PC-3 (cell line): ENCODE measurements around the gene SUPT6H. TPM values are rescaled to one million over a fixed set of nuclear protein-coding genes. Genes with fewer than 3 reads are reported as not detected.

Source experiments
- ATAC-seq: fragments of 200-7000 bp; cut with Tn5 transposase; 2 replicates; pipeline ENCODE4 v1.9.1; 2020; ENCODE audit warnings: mild to moderate bottlenecking, moderate library complexity
- BruUV-seq: library from RNA; stranded (reverse); fragments of 400-500 nt; replicated peaks from 2 replicates; lab custom pipeline; 2021; lab: Mats Ljungman, UMichigan
- CTCF ChIA-PET: fragments of 300-600 bp; sonication (Branson Sonifier 250); formaldehyde crosslinking; loops from one replicate; lab custom pipeline; 2022; ENCODE audit warnings: antibody characterized with exemption; lab: Charles Lee
- POLR2A ChIA-PET: fragments of 300-600 bp; sonication (Branson Sonifier 250); formaldehyde crosslinking; loops from one replicate; lab custom pipeline; 2022; ENCODE audit warnings: antibody characterized with exemption; ENCODE audit not compliant: unreplicated experiment; lab: Charles Lee
- DNase-seq: peaks from one replicate; pipeline ENCODE4 v3.0.0-alpha.2; 2015
- H2AFZ ChIP-seq: fragments of 300-600 bp; sonication (generic); 2 replicates; pipeline ENCODE4 v1.6.0; 2016; ENCODE audit warnings: antibody characterized with exemption, low read length
- H3F3A ChIP-seq: fragments of 300-600 bp; sonication (generic); one replicate; pipeline ENCODE4 v1.6.0; 2017; ENCODE audit warnings: antibody characterized with exemption, low read length, control low read depth, mild to moderate bottlenecking; ENCODE audit not compliant: unreplicated experiment
- H3K27ac ChIP-seq: fragments of 300-600 bp; sonication (generic); 2 replicates; pipeline ENCODE4 v1.5.1; 2016; ENCODE audit warnings: mild to moderate bottlenecking, low read length
- H3K27me3 ChIP-seq: fragments of 300-600 bp; sonication (generic); 2 replicates; pipeline ENCODE4 v1.6.1; 2016; ENCODE audit warnings: low read length, mixed read lengths
- H3K36me3 ChIP-seq: fragments of 300-600 bp; sonication (generic); 2 replicates; pipeline ENCODE4 v1.6.1; 2016; ENCODE audit warnings: low read depth, mixed run types, low read length, mixed read lengths
- H3K4me1 ChIP-seq: fragments of 300-600 bp; sonication (generic); 2 replicates; pipeline ENCODE4 v1.5.1; 2016; ENCODE audit warnings: low read length; ENCODE audit not compliant: insufficient read depth
- H3K4me2 ChIP-seq: fragments of 300-600 bp; sonication (generic); 2 replicates; pipeline ENCODE4 v1.6.0; 2016; ENCODE audit warnings: low read length
- H3K4me3 ChIP-seq: fragments of 300-600 bp; sonication (generic); 2 replicates; pipeline ENCODE4 v1.5.1; 2016; ENCODE audit warnings: mild to moderate bottlenecking, low read length, mixed read lengths
- H3K79me2 ChIP-seq: fragments of 300-600 bp; sonication (generic); 2 replicates; pipeline ENCODE4 v1.6.1; 2017; ENCODE audit warnings: low read length, mixed read lengths
- H3K9ac ChIP-seq: fragments of 300-600 bp; sonication (generic); 2 replicates; pipeline ENCODE4 v1.6.0; 2016; ENCODE audit warnings: mild to moderate bottlenecking, low read length
- H3K9me2 ChIP-seq: fragments of 300-600 bp; sonication (generic); replicated peaks from 2 replicates; pipeline ENCODE4 v1.6.1; 2016; ENCODE audit warnings: mixed run types, low read length, mixed read lengths
- H3K9me3 ChIP-seq: fragments of 300-600 bp; sonication (generic); 2 replicates; pipeline ENCODE4 v1.6.1; 2016; ENCODE audit warnings: low read length, mixed read lengths
- H4K20me1 ChIP-seq: fragments of 300-600 bp; sonication (generic); 2 replicates; pipeline ENCODE4 v1.6.1; 2016; ENCODE audit warnings: low read length, mixed read lengths
- EZH2 ChIP-seq: fragments of 300-600 bp; sonication (generic); IDR thresholded peaks from one replicate; pipeline ENCODE4 v1.6.1; 2017; ENCODE audit warnings: antibody characterized with exemption, mild to moderate bottlenecking, low read length; ENCODE audit not compliant: unreplicated experiment
- EZH2phosphoT487 ChIP-seq: fragments of 300-600 bp; sonication (generic); IDR thresholded peaks from 2 replicates; pipeline ENCODE4 v1.6.1; 2018; ENCODE audit warnings: mild to moderate bottlenecking, antibody characterized with exemption, low read length, borderline replicate concordance
- intact Hi-C: fragments of 100-400 bp; cut with micrococcal nuclease; formaldehyde crosslinking; loops from 2 replicates; pipeline ENCODE4 v1.9.0; 2023
- total RNA-seq: library from RNA; depleted of rRNA; stranded (reverse); fragments of >200 nt; gene quantifications from 2 replicates; pipeline ENCODE4 v1.2.3, GENCODE V29; 2014
- TF ChIP-seq, protein P1 (sequence below): fragments of 300-600 bp; sonication (generic); conservative IDR thresholded peaks from 2 replicates; pipeline ENCODE4 v1.5.1; 2017; ENCODE audit warnings: antibody characterized with exemption, low read depth, mild to moderate bottlenecking, low read length

SUPT6H gene
- total RNA-seq, 1 experiment from 2014 or later = 32.2 TPM

DNA sequence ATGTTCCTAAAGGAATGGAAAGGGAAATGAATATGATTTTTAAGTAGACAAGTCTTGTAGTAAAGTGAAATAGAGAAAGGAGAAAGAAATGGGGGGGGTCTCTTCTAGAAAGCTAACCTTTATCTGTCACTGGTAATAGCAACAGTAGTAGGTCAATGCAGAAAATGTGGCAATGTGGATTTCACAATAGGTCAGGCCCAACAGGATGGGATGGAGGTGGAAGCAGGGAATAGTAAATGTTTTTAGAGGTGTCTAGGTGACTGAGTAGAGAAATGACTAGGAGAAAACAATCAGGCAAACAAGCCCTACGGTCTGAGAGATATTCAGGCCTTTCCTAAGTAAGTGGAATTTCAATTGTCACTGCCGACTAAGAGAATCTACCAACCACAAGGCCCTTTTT is 42.0 kb upstream of the SUPT6H start:
- BruUV-seq = no TSS peak
- peaks cover 54% of the 10 kb centered on the region for H3K36me3 ChIP-seq
- intact Hi-C loops = no loop called here

DNA sequence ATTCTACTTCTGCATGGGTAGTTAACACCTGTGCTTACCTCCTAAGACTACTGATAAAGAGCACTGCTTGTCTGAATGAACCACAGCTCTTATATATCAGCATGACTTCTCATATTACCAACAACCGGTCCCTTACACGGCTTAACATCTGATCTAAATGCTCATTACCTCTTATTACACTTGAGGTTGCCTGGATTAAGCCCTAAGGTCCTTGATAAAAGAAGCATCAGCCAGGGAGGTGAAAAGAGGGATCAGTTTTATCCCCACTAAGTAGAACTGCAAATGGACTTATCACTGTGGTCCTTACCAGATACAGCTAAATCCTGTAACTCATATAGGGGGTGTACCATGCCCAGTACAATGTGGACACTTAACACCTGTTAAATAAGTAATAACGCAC is 39.8 kb upstream of the SUPT6H start:
- no peak overlapping the region for H3K4me3 ChIP-seq
- peaks cover 40% of the 10 kb centered on the region for H3K36me3 ChIP-seq
- ChIA-PET POLR2A (no interaction called here), CTCF (no interaction called here)
- H4K20me1 ChIP-seq = no peaks in the 10 kb centered on the region
- H3K9me2 ChIP-seq = no peaks in the 10 kb centered on the region
- no peak for DNase-seq
- TF ChIP-seq, protein P1, sequence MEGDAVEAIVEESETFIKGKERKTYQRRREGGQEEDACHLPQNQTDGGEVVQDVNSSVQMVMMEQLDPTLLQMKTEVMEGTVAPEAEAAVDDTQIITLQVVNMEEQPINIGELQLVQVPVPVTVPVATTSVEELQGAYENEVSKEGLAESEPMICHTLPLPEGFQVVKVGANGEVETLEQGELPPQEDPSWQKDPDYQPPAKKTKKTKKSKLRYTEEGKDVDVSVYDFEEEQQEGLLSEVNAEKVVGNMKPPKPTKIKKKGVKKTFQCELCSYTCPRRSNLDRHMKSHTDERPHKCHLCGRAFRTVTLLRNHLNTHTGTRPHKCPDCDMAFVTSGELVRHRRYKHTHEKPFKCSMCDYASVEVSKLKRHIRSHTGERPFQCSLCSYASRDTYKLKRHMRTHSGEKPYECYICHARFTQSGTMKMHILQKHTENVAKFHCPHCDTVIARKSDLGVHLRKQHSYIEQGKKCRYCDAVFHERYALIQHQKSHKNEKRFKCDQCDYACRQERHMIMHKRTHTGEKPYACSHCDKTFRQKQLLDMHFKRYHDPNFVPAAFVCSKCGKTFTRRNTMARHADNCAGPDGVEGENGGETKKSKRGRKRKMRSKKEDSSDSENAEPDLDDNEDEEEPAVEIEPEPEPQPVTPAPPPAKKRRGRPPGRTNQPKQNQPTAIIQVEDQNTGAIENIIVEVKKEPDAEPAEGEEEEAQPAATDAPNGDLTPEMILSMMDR = no peak
- TF ChIP-seq EZH2phosphoT487 (no peak), EZH2 (no peak)
- H3K9me3 ChIP-seq = no peaks in the 10 kb centered on the region
- H3K4me1 ChIP-seq = no peaks in the 10 kb centered on the region
- intact Hi-C loops = no loop called here
- no peak overlapping the region for H3K4me2 ChIP-seq
- no peak overlapping the region for H3K9ac ChIP-seq
- H3K27ac ChIP-seq = no peak overlapping the region
- ATAC-seq = no peak
- no peaks in the 10 kb centered on the region for H3F3A ChIP-seq
- H3K27me3 ChIP-seq = no peaks in the 10 kb centered on the region
- no peaks in the 10 kb centered on the region for H3K79me2 ChIP-seq
- no peak overlapping the region for H2AFZ ChIP-seq
- BruUV-seq = no TSS peak

More for the DNA sequence above, 42.0 kb upstream of the SUPT6H start:
- Histone ChIP-seq H3K4me3 (no peak overlapping the region), H3K9me3 (no peaks in the 10 kb centered on the region), H3K27ac (no peak overlapping the region), H4K20me1 (no peaks in the 10 kb centered on the region), H3K4me2 (no peak overlapping the region), H3K9me2 (no peaks in the 10 kb centered on the region), H3K27me3 (no peaks in the 10 kb centered on the region), H3K4me1 (no peaks in the 10 kb centered on the region), H2AFZ (no peak overlapping the region), H3K9ac (no peak overlapping the region), H3K79me2 (no peaks in the 10 kb centered on the region), H3F3A (no peaks in the 10 kb centered on the region)
- ATAC-seq (no peak), DNase-seq (no peak)
- ChIA-PET CTCF (no interaction called here), POLR2A (no interaction called here)
- no peak for TF ChIP-seq EZH2phosphoT487
- TF ChIP-seq, protein P1 = no peak
- TF ChIP-seq EZH2 = no peak

DNA sequence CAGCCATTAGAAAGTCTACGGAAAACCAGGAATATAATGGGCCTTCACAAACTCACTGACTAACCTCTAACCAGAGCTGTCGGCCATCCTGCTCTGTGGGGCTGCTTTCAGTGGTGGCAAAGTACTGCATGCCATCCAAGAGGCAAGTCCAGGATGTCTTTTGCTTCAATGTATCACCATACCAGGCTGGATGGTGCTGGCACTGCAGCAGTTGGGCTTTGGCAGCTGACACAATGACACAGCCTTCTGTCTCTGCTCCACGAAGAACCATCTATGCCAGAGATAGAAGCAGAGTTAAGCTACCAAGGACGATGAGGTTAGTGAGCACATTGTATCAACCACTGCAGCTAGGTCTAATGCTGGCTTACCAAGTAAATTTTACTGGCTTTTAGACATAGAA is 38.3 kb upstream of the SUPT6H start:
- no peaks in the 10 kb centered on the region for H3K27me3 ChIP-seq
- no peaks in the 10 kb centered on the region for H3K4me1 ChIP-seq
- TF ChIP-seq, protein P1 = no peak
- no peak for TF ChIP-seq EZH2
- no peak for TF ChIP-seq EZH2phosphoT487
- intact Hi-C loops = no loop called here
- ChIA-PET CTCF (no interaction called here), POLR2A (no interaction called here)
- H3K9me3 ChIP-seq = no peaks in the 10 kb centered on the region
- BruUV-seq = no TSS peak
- H3F3A ChIP-seq = no peaks in the 10 kb centered on the region
- DNase-seq (no peak), ATAC-seq (no peak)
- H4K20me1 ChIP-seq = no peaks in the 10 kb centered on the region
- H3K36me3 ChIP-seq = peaks cover 38% of the 10 kb centered on the region
- no peaks in the 10 kb centered on the region for H3K79me2 ChIP-seq
- H3K9ac ChIP-seq = no peak overlapping the region
- H3K9me2 ChIP-seq = no peaks in the 10 kb centered on the region
- H3K4me3 ChIP-seq = no peak overlapping the region
- H3K27ac ChIP-seq = no peak overlapping the region
- H2AFZ ChIP-seq = no peak overlapping the region
- no peak overlapping the region for H3K4me2 ChIP-seq
